Measurements from ENCODE around the gene TENT5A. TPM values are rescaled to one million over a fixed set of nuclear protein-coding genes. Genes with fewer than 3 reads are reported as not detected.

The TENT5A gene
- total and polyA plus RNA-seq, 2 donors (not counting 3 experiments of a cell fraction or from before 2014, with no cell fraction given) = 0.26 to 1.2 TPM

- intact Hi-C loops (cut with micrococcal nuclease) (no loop called here), dilution Hi-C loops (cut with MboI; ENCODE audit: extremely low pct_ligation_motif_present, low sequenced_read_pairs) (no loop called here)
- ChIA-PET CTCF (interaction anchor here (1.1 kb wide), 2 partner anchors 259 to 445 kb away, joined by 3 read pairs; no protein-coding TSS in a partner anchor), POLR2A (no interaction called here)
- H3K9me3 ChIP-seq (replicated peaks; ENCODE audit: control insufficient read depth, insufficient read depth, low read length) = no peaks in the 10 kb centered on the region
- H3K4me1 ChIP-seq (ENCODE audit: control insufficient read depth, extremely low read depth, insufficient read depth, low read length) = no peaks in the 10 kb centered on the region
- no peaks in the 10 kb centered on the region for H4K20me1 ChIP-seq (replicated peaks; ENCODE audit: control insufficient read depth, extremely low read depth, insufficient read depth, low read length)
- FAIRE-seq (no peak), DNase-seq (ENCODE audit: low read depth, low spot score) (no peak)
- H3K27ac ChIP-seq (ENCODE audit: insufficient read depth, low read depth, low read length) = no peak overlapping the region
- no peaks in the 10 kb centered on the region for H3K27me3 ChIP-seq (ENCODE audit: control insufficient read depth in 2 of 2, insufficient read depth in 2 of 2, low read length in 2 of 2)
- H3K9me1 ChIP-seq (replicated peaks; ENCODE audit: control insufficient read depth, extremely low read depth, insufficient read depth, low read length) = no peaks in the 10 kb centered on the region
- H3K9ac ChIP-seq (replicated peaks; ENCODE audit: extremely low read depth, insufficient read depth, low read length) = no peak overlapping the region
- TF ChIP-seq MAX (IDR thresholded peaks at IDR 0.05; ENCODE audit: insufficient read depth, insufficient read length) (no peak), GATA2 (IDR thresholded peaks at IDR 0.05; ENCODE audit: insufficient read depth, insufficient read length, low read depth, low read length) (no peak), POLR2A (IDR thresholded peaks at IDR 0.05; ENCODE audit: low read depth, low read length) (no peak), FOS (IDR thresholded peaks at IDR 0.05; ENCODE audit: borderline replicate concordance, insufficient read depth, low read length) (no peak), POLR2AphosphoS5 (IDR thresholded peaks at IDR 0.05; ENCODE audit: insufficient read depth, low read depth, low read length) (no peak), MYC (IDR thresholded peaks at IDR 0.05; ENCODE audit: low read depth, low read length) (no peak), EZH2 (IDR thresholded peaks at IDR 0.05; ENCODE audit: borderline replicate concordance, low read depth, low read length, severe bottlenecking) (no peak), JUN (IDR thresholded peaks at IDR 0.05; ENCODE audit: borderline replicate concordance, insufficient read depth, insufficient read length, low read depth) (no peak)
- TF ChIP-seq, protein P1, sequence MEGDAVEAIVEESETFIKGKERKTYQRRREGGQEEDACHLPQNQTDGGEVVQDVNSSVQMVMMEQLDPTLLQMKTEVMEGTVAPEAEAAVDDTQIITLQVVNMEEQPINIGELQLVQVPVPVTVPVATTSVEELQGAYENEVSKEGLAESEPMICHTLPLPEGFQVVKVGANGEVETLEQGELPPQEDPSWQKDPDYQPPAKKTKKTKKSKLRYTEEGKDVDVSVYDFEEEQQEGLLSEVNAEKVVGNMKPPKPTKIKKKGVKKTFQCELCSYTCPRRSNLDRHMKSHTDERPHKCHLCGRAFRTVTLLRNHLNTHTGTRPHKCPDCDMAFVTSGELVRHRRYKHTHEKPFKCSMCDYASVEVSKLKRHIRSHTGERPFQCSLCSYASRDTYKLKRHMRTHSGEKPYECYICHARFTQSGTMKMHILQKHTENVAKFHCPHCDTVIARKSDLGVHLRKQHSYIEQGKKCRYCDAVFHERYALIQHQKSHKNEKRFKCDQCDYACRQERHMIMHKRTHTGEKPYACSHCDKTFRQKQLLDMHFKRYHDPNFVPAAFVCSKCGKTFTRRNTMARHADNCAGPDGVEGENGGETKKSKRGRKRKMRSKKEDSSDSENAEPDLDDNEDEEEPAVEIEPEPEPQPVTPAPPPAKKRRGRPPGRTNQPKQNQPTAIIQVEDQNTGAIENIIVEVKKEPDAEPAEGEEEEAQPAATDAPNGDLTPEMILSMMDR (IDR thresholded peaks at IDR 0.05; ENCODE audit: extremely low read depth in 1 of 2, insufficient read depth in 1 of 2, low read depth in 1 of 2, low read length in 2 of 2) = no peak
- no peak overlapping the region for H3K4me2 ChIP-seq (ENCODE audit: insufficient read depth, low read length)
- no TSS peak for BruUV-seq (replicated peaks)
- no peak overlapping the region for H2AFZ ChIP-seq (ENCODE audit: low read depth, low read length)
- H3K4me3 ChIP-seq (replicated peaks in 1 of 3; ENCODE audit: insufficient read depth in 1 of 3, low read depth in 1 of 3, low read length in 3 of 3) = no peak overlapping the region
- no peaks in the 10 kb centered on the region for H3K36me3 ChIP-seq (ENCODE audit: control insufficient read depth in 2 of 2, extremely low read depth in 1 of 2, insufficient read depth in 2 of 2, low read length in 2 of 2)
- peaks cover 19% of the 10 kb centered on the region for H3K79me2 ChIP-seq (ENCODE audit: control insufficient read depth, insufficient read depth, low read length)
Observed at GRCh38 chr6:81747327-81747726, 5.2 kb downstream of the TENT5A start.
